ENCODE data around the gene SLC44A3. TPM values are rescaled to one million over a fixed set of nuclear protein-coding genes. Genes with fewer than 3 reads are reported as not detected.
A peak's percentile ranks its signal among the peaks of the same experiment; 100 is the strongest.

SLC44A3 gene
- total and polyA plus RNA-seq, 2 of the 13 experiments (the other 11 are each of a cell fraction or from before 2014, with no cell fraction given) = 6.8 to 14.1 TPM

GRCh38 chr1:94792473-94793295, 27.5 kb upstream of the SLC44A3 start (continued):
- TF ChIP-seq MNT (IDR thresholded peaks at IDR 0.05) = no peak
- no peak for TF ChIP-seq TFDP1 (CRISPR knock-in tag; IDR thresholded peaks at IDR 0.05; ENCODE audit: borderline replicate concordance)

GRCh38 chr1:94793296-94793656, 26.9 kb upstream of the SLC44A3 start:
- in situ Hi-C loops (cut with HindIII; ENCODE audit: extremely low pct_ligation_motif_present, low pct_unique_long_range_greater_than_20kb) (no loop called here), intact Hi-C loops (cut with micrococcal nuclease; ENCODE audit: unreplicated experiment) (no loop called here)
- ATAC-seq = peak; percentile 86
- Histone ChIP-seq H3K4me2 (ENCODE audit: low read depth, low read length) (peak overlapping the region; percentile 49), H3K36me3 (replicated peaks in 1 of 2; ENCODE audit: control insufficient read depth in 1 of 2, insufficient read depth in 2 of 2, low read length in 2 of 2) (no peaks in the 10 kb centered on the region), H3K9ac (ENCODE audit: insufficient read depth, low read depth, low read length) (no peak overlapping the region), H3K79me2 (ENCODE audit: insufficient read depth, low read length) (no peaks in the 10 kb centered on the region), H2AFZ (ENCODE audit: low read length) (no peak overlapping the region), H4K20me1 (ENCODE audit: insufficient read depth, low read length) (no peaks in the 10 kb centered on the region), H3K27ac (ENCODE audit: extremely low read length, insufficient read depth, low read length) (peak overlapping the region; percentile 22), H3K4me3 (replicated peaks in 1 of 3; ENCODE audit: insufficient read depth in 1 of 3, low read depth in 2 of 3, low read length in 3 of 3) (no peak overlapping the region), H3K4me1 (ENCODE audit: insufficient read depth, low read length) (peaks cover 53% of the 10 kb centered on the region), H3K27me3 (ENCODE audit: control insufficient read depth in 1 of 2, insufficient read depth in 2 of 2, low read length in 2 of 2) (no peaks in the 10 kb centered on the region), H3K9me3 (ENCODE audit: low read length) (no peaks in the 10 kb centered on the region)
- DNase-seq (ENCODE audit: low spot score) = peak; percentile 74
- POLR2A ChIA-PET = no interaction called here
- WGBS (ENCODE audit: low lambda C conversion rate) = 16% methylated on average over 5 of the region's 5 CpGs
- FAIRE-seq = peak; percentile 68
- BruUV-seq (replicated peaks) = no TSS peak
- CTCF ChIA-PET (ENCODE audit: low intra/inter-chr PET ratio, low total read pairs) = no interaction called here
- TF ChIP-seq ZNF280D (CRISPR knock-in tag; IDR thresholded peaks at IDR 0.05) (0 out of 2 replicates have a peak, but pooled peaks have one; percentile 20), TEAD3 (CRISPR knock-in tag; optimal IDR thresholded peaks at IDR 0.05; ENCODE audit: borderline replicate concordance) (peak; percentile 23), ZNF292 (CRISPR knock-in tag; IDR thresholded peaks at IDR 0.05; ENCODE audit: borderline replicate concordance, low read depth) (peak; percentile 56; the same call in 1 of the 2 replicates), CEBPG (CRISPR knock-in tag; IDR thresholded peaks at IDR 0.05) (peak; percentile 66), FOXA3 (CRISPR knock-in tag; IDR thresholded peaks at IDR 0.05) (0 out of 2 replicates have a peak, but pooled peaks have one; percentile 3), MIXL1 (CRISPR knock-in tag; IDR thresholded peaks at IDR 0.05) (0 out of 2 replicates have a peak, but pooled peaks have one; percentile 30), ATF2 (CRISPR knock-in tag; IDR thresholded peaks at IDR 0.05) (0 out of 2 replicates have a peak, but pooled peaks have one; percentile 5), EP300 (IDR thresholded peaks at IDR 0.05; ENCODE audit: low read depth in 2 of 2, low read length in 2 of 2) (peak in 1 of 2 experiments; percentile 50; a peak in 2 of 4 replicates), EP300 (CRISPR knock-in tag; IDR thresholded peaks at IDR 0.05; ENCODE audit: borderline replicate concordance) (no peak), ZNF644 (CRISPR knock-in tag; IDR thresholded peaks at IDR 0.05; ENCODE audit: low read depth) (no peak), BCL6 (CRISPR knock-in tag; IDR thresholded peaks at IDR 0.05) (0 out of 2 replicates have a peak, but pooled peaks have one; percentile 3), ZKSCAN1 (IDR thresholded peaks at IDR 0.05; ENCODE audit: low read length) (peak; percentile 62; the same call in 1 of the 2 replicates), ZNF510 (CRISPR knock-in tag; IDR thresholded peaks at IDR 0.05; ENCODE audit: low read depth) (no peak), TCF7 (IDR thresholded peaks at IDR 0.05; ENCODE audit: low read depth) (no peak)

All from HepG2 (cell line).